ENCODE results near the gene PTPN22.

- TF ChIP-seq GATA3 (IDR thresholded peaks at IDR 0.05; ENCODE audit: low read depth, low read length) (no peak), GATA2 (IDR thresholded peaks at IDR 0.05; ENCODE audit: low read depth, low read length) (no peak)
These were observed 52.9 kb downstream of the PTPN22 start for GRCh38 chr1:113818578-113818977.

Data from SH-SY5Y (cell line).